ENCODE results near the gene NISCH.

Gene NISCH

DNA sequence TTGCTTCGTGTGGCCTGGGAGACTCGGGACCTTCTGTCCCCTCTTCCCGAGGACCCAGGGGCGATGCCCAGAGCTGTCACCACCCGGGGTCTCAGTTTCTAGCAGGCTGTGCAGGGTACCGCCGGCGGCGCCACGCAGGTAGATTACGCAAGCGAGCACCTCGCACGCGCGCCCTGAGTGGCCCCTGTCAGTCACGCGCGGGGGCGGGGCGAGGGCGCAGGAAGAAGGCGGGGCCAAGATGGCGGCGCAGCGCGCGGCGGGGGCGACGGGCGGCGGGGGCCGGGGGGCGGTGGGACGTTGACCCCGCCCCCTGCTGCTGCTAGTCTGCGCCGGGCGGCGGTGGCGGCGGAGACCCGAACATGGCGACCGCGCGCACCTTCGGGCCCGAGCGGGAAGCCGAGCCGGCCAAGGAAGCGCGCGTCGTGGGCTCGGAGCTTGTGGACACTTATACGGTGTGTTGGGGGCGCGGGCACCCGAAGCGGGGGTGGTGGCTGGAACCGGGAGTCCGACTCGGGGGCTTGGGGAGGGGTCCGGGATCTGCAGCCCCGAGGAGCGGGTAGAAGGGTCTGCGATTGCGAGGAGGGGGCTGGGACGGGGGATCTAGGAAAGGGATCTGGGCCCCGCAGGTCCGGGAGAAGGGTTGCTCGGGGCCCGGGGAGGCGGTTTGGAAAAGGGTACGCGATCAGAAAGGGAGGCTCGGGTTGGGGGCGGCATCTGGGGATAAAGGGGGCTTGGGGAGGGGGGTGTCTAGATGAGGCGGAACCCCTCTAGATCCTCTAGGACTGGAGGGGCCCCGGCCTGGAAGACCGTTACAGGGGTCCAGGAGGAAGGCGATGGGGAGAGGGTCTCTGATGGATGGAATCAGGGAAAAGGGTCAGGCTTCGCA, at the start of gene NISCH:
Gene NISCH (plus strand): TSS at position 322 of the 886 bp plus-strand sequence. CDS start 38 bp downstream, at position 360.
- DNase-seq (ENCODE audit: low read depth, low spot score), result no peak

DNA sequence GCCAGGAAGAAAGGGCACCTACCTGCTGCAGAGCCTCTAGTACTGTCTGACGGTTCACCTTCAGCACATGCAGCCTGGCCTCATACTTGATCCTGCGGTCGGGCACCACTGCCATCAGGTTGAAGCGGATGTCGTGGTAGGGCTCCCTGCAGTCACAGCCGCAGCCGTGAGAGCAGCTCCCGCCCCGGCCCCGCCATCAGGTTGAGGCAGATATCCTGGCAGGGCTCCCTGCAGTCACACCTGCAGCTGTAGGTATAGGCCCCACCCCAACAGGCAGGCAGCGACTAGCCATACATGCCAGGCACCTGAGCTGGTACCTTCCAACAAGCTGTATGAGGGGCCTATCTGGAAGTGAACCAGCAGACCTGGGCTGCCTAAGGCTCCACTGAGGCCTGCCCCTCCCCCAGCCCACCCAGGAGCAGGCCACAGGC, 49.2 kb upstream of the NISCH start:
- no peak for DNase-seq (ENCODE audit: low read depth, low spot score)

DNA sequence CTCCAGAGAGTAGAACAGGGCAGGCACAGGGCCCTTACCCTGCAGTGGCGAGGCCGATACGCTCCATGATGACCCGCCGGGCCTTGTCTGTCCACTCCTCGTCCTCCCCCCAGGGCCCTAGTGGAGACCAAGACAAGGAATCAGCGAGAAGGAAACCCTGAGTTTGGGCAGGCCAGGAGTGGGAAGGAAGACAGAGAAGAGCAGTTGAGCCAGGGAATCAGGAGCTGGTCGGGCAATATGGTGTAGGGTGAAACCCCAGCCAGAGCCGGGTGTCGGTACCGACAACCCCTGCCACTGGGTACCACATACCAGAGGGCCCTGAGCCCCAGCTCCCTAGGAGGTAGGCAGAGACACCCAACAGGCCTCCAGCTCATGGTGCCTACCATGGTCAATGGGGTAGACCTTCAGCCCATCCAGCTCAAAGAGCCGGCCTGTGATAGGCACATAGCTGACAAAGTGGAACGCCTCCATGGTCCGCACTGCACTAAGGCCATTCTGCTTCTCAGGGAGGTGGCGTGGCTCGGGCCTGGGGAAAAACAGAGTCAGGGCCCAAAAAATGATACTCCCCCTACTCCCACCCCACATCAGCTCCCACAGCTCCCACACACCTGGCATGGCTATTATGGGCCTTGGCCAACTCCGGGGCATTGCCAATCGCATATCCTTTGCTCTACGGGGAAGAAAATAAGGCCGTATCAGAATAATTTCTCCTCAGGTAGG, 48.5 kb upstream of the NISCH start:
- no peak for DNase-seq (ENCODE audit: low read depth, low spot score)

DNA sequence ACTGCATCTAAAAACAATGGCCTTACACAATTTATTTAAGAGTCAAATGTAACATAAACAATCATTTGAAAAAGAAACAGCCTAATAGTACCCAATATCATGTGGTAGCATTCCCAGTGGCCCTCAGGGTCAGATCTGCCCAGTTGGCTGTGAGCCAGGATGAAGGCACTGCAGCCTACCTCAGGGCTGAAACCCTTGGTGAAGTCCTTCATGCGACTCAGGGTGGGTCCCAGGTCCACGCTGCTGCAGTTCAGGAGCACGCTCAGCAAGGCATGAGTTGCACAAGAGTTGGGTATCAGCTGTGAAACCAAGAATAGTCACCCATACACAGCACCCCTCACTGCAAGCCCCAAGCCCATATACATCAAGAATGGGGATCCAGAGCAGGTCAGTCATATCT, 47.6 kb upstream of the NISCH start:
- no peak for DNase-seq (ENCODE audit: low read depth, low spot score)

DNA sequence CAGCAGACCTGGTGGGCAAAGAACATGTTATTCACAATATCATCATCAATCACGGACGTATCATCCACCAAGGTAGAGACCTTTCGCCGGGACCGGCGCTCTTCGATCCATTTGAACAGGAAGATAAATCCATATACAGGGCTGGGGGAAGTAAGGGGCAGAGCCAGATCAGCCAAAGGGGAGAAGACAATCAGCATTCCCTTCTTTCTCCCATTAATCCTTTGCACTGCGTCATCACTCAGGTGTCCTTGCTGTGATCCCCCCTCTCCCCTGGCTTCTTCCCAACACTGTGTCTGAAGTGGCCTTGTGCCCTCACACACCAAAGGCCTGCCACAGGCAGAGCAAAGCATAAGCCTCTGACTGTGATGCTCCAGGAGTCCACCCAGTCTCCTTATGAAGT, 46.9 kb upstream of the NISCH start:
- no peak for DNase-seq (ENCODE audit: low read depth, low spot score)

DNA sequence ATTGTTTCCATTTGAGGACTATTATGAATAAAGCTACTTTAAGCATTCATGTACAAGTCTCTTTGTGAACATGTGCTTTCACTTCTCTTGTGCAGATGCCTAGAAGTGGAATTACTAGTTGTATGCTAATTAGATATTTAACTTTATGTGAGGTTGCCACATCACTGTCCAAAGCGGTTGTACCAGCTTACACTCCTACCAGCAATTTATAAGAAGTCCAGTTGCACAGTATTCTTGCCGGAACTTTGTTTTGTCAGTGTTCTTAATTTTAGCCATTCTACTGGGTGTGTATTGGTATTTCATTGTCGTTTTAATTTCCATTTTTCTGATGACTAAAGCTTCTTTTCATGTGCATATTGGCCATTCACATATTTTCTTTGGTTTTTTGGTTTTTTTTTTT, 39.6 kb upstream of the NISCH start:
- DNase-seq (ENCODE audit: low read depth, low spot score), result no peak

DNA sequence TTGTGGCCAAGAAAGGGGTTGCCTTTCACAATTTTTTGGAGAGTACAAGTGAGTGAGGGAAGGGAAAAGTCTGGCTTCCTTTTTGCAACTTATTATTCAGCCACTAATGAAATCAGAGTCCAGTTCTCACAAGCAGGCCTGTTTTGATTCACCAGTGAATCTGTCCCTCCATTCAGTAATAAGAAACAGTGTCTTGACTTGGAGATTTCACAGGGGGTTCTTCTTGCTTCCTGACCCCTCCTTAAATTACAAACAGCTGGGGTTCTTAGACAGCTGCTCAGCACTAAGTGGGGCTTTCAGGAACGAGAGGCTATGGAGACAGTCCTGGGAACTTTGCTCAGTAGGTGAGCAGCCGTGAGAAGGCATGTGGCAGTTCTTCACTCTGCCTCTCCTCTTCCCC, 35.0 kb upstream of the NISCH start:
- no peak for DNase-seq (ENCODE audit: low read depth, low spot score)

DNA sequence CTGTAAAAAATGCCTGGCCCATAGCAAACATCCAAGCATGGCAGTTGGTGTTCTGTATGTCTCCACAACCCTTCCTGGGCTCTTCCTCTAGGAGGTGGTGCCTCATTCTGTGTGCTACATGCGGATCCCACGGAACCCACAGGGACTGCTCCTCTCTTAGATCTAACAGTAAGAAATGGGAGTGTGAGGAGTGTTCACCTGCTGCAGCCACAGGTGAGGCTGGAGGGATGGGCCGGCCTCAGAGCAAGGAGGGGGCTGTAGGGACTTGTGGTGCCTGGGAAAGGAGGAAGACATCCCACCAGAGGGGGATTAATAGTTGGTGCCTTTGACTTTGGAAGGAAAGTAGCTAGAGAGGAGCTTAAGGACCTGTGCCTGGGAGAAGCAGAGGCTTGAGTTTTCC, 32.7 kb upstream of the NISCH start:
- no peak for DNase-seq (ENCODE audit: low read depth, low spot score)

DNA sequence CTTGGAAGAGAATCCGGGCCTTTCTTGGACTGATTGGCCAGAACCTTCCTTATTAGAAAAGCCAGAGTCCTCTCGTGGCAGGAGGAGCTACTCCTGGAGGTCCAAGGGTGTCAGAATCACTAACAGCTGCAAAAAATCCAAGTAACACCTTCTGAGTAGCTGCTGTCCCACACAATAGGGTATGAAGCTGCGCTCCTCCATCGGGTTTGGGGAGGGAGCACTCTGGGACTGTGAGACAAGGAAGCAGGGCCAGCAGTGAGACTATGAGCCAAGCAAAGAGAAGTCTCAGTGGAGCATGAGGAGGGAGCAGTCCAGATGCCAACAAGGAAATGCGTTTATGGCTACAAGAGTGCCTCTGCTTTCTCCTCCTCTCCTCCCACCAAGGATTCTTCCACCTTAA, 32.2 kb upstream of the NISCH start:
- DNase-seq (ENCODE audit: low read depth, low spot score), result no peak

DNA sequence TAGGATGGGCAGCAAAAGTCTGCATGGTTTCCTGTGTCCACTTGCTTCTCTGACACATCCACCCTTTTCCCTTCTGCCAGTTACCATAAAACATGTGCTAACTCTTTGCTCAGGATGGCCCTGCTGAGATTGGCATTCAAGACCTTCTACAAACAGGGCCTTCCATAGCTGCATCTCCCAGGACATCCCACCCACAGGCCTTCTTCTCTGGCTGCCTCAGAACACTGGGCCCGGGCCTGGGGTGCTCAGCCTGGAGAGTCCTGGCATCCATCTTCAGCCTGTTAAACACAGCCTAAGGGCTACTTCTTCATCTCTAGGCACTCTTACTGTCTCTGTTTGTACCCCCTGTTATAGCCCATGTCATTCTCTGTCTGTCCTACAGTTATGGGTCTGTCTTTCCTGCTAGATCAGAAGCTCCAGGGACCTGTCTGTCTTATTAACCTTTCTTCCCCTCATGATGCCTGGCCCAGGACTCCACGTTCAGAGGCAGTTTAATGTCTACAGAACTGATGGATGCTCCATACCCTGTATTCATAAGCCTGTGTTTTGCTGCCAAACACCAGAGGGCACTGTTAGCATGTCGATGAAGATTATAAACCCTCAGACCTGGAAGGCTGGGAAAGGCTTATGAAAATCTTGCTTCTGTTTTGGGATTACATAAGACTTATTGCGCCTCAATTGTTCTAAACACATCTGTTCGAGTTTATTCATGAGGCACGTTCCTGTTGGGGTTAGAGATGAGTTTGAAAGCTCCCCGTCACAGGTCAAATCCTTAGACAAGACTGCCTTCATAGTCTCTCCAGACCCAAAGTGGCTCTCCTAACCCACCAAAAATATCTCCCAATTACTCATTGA, 27.0 kb upstream of the NISCH start:
- no peak for DNase-seq (ENCODE audit: low read depth, low spot score)

DNA sequence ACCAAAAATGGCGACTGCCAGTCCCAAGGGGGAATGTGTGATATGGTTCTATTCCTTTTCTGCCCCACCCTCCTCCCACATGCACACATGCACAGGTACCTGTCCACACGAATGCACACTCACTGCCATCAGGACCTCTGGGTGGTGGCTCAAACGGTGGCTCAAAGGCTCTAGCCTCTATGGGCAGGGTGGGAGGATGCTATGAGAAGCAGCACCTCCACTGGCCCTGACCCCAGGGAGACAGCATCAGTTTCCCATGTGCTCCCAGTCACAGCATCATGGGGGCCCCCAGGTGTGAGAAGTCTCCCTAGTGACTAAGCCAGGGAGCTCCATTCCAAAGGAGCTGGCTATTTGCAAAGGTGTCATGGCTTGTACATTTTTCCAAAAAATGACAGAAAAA, 26.4 kb upstream of the NISCH start:
- no peak for DNase-seq (ENCODE audit: low read depth, low spot score)

DNA sequence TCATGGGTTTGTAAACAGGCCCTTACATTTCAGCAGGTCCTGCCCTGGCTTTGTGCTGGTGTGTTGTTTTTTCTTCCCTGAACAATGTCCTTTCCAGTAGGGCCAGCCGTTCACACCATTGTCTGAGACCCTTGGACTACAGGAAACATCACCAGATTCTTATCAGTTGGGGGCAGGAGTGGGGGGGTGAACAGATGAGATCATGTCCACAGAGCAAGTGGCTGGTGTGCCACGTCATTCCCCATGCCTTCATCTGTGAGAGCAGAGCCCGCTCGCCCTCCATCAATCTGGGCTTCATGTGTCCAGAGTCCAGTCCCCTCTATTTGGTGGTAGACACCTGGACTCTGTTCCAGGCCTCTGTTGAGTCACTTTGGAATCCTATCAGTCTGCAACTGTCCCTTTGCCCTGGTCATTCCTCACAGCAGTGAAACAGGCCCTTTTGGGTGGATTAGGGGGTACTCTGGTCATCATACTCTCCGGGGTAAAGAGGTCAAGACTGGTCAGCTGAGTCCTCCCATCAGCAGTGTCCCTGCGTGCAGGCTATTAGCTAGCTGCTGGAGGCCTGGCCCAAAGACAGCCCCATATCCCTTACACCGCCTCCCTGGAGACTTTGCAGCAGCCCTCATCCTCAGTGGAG, 25.5 kb upstream of the NISCH start:
- DNase-seq (ENCODE audit: low read depth, low spot score), result no peak

DNA sequence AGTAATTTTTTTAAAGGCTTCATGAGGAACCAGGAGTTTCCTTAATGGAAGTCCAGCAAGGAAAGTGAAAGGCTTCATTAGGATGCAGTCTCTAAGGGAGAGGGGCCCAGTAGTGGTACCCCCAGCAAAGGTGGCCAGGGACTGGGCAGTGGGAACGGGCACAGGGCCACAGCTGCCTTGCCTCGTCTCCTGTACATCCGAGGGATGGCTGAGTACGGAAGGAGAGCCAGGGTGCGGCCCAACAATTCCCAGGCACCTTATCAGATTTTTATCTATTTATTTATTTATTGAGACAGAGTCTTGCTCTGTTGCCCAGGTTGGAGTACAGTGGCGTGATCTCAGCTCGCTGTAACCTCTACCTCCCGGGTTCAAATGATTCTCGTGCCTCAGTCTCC, 25.0 kb upstream of the NISCH start:
- DNase-seq (ENCODE audit: low read depth, low spot score), result no peak

DNA sequence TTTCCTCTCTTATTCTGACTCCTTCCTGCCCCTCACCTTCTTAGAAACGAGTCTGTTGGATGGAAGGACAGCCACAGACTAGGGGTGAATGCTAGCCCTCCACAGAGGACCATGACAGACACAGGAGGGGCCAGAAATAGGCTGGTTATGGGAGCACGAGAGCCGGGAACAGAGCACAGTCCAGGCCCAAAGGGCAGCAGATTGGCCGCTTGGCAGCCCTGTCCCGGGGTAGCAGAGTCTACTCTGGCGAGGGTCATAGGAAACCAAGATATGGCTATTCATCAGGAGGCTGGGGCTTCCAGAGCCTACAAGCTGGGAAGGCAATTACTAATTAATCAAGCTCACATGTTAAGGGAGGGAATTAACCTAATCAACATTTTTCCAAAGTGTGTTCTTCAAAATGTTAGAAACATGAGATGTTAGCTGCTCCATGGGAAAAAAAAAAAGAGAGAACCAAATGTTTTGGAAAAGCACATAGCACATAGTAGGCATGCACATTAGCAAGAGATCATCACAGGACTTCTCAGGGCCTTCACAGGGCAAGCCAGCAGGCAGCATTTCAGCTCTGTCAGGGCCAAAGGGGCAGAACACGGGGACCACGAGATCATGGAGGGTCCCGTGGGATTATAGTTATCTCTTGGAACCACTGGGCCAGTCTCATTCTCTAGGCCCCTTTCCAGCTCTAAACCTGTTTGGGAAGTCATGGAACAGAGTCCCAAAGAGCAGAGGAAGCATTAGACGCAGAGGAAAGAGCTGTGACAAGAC, 23.8 kb upstream of the NISCH start:
- no peak for DNase-seq (ENCODE audit: low read depth, low spot score)

DNA sequence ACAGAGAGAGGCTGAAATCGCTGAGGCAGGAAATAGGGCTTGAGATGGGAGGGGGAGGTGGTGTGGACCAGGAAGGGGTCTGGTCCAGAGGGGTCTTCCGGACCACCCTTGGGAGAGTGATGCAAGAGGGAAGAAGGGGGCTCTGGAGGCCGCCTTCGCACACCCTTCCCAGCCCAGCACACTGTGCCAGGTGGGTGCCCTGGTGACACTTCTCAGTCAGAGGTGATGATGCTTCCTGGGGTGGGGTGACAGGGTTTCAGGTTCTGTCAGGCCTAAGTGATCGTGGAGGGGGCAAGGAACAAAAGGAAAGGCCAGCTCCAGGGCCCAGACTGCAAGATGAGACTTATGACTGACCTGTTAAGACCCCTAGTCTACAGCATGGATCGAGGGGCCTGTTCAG, 23.2 kb upstream of the NISCH start:
- no peak for DNase-seq (ENCODE audit: low read depth, low spot score)

DNA sequence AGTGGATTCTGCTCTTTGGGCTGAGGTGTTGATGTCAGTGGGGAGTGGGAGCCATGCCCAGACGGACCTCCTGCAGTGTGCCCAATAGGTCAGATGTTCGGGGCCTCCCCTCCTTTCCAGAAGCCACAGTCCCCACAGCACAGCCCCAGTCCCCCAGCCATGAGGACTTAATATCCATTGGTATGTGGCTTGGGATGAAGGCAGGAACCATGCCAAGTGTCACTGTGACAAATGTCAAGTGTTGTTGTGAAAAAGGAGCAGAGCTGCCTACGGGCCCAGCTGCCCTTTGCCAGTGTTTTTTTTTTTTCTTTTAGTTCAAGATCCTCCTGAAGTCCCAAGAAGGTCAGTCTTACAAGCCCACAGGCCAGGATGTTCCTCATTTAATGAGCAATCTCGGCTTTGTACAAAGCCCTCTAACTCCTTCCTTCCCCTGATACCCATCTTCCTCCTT, 22.7 kb upstream of the NISCH start:
- DNase-seq (ENCODE audit: low read depth, low spot score), result no peak

DNA sequence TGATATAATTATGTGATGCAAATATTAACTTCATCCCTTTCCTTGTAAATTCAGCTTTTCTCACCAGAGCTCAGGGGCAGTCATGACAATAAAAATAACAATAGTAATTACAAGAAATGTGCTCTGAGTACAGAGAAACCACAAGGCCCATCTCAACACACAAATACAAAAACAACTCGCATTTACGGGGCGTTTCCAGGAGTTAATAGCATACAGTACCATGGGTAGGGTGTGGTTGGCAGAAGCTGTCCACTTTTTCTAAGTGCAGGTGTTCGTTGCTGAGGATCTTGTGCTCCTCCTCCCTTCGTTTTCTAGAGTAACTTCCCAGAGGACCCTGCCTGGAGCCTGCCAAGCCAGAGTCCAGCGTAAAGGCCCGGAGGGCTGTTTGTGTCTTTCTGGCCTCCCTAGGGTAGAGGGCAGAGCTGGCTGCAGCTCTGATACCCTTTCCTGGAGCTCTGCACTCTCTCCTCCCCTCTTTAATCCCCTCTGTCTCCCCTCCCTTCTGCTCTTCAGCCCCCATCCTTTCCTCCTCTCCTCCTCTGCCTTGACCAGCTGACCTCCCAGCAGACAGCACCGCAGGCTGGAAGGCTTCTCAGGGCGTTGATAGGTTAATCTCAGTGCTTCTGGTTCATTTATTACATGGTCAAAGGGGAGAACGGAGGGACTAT, 21.9 kb upstream of the NISCH start:
- no peak for DNase-seq (ENCODE audit: low read depth, low spot score)

DNA sequence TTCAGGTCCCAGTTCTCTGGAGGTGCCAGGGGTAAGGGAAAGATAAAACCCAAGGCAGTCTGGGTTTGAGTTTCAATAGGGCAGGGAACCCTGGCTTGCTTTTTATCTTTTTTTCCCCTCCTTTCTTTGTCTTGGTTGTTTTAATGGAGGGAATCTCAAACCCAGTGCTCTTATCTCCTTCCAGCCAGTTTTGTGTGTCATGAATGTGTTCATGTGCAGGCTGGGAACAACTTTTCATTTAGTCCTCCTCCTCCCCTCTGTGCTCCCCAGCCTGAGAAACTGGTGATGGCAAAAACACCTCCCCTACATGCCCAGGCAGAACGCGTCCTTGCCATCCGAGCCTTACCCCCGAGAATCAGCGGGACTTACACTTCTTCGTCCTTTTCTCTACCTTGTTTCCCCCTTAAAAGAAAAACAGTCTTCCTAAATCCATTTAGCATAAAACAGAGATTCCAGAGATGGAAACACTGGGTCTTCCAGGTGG, 21.4 kb upstream of the NISCH start:
- no peak for DNase-seq (ENCODE audit: low read depth, low spot score)

DNA sequence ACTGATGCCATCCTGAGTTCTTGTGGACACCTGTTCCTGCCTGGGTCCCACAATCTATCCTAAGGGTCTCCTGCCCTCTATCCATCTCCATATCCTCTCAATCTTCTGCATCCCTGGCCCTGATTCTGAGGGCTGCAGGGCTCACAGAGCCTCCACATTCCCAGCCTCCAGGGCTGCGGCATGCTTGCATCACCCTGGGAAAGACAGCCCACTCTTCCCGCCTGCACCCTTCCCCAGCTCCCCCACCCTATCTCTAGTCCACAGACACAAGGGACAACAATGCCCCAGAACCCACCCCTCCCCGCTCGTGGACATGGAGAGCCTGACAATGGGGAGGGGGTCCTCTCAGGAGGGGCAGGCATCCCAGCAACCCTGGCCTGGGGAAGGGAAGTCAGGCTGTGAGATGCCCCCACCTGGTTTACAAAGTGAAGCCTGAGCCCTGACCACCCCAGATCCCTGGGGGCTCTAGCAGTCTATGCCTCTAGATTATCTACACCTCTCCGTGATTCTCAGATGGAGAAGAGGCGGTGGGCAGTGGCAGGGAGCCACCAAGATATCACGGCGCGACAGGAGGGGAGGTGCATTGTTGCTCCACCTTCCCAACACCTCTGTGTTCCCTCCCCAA, 20.8 kb upstream of the NISCH start:
- DNase-seq (ENCODE audit: low read depth, low spot score), result no peak
